Activated T-cell treated with anti-CD3 and anti-CD28 coated beads for 24 hours (primary cell): ENCODE measurements around the gene RASSF3.

Source experiments
- DNase-seq: peaks from one replicate; pipeline ENCODE4 v3.0.0-alpha.2; 2020; ENCODE audit warnings: low read depth

The RASSF3 gene

DNA sequence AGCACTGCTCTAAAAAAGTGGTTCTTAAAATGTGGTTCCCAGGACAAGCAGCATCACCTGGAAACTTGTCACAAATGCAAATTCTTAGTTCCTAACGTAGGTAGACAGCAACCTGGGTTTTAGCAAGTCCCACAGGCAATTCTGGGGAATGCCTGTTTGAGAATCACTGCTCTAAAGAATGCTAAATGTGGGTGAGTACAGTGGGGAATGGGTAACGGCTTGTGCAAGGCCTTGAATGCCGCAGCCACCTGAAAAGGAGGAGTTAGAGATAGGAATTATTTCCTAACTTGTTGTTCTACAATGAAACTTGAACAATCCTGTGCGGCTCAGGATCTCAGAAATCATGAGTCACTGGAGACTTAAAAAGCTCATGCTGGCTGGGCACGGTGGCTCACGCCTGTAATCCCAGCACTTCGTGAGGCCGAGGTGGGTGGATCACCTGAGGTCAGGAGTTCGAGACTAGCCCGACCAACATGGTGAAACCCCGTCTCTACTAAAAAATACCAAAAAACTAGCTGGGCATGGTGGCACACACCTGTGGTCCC, 114.0 kb downstream of the RASSF3 start:
- no peak for DNase-seq

GRCh38 chr12:64729909-64730587, 119.8 kb downstream of the RASSF3 start:
- no peak for DNase-seq

DNA sequence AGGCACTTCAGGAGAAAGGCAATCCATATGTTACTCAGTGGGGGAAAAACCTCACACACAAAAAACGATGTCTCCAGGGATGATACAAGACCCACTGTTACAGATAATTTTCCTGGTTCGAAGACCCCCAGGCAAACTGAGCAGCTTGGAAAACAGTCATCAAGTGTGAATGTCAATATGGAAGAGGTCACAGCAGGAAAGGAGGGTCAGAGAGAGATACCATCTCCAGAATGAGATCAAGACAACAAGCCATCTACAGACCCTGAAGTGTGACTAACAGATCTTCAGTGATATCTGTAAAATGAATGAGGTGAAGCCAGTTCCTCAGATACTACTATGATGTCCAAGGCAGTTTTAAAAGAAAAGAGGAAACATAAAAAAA, 120.3 kb downstream of the RASSF3 start:
- no peak for DNase-seq

GRCh38 chr12:64731683-64732082, 121.4 kb downstream of the RASSF3 start:
- DNase-seq = no peak

DNA sequence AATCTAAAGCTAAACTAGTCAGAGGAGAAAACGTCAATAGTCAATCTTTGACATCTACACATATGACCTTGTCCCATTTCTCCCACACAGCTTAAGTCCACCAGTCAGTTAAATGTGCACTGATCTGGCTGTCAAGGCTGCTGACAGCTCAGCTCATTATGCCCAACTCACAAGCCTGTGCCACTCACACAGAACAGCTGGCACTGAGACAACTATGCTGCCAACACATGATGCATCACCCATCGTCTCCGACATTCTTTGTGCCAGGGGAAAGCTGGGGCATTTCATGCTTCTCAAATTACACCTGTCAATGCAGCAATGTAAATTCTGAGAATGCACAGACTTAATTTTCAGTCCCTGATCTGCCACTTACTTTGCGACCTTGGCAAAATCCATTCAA, 123.6 kb downstream of the RASSF3 start:
- DNase-seq = no peak

GRCh38 chr12:64735442-64735841, 125.1 kb downstream of the RASSF3 start:
- no peak for DNase-seq

GRCh38 chr12:64736771-64737170, 126.5 kb downstream of the RASSF3 start:
- no peak for DNase-seq

DNA sequence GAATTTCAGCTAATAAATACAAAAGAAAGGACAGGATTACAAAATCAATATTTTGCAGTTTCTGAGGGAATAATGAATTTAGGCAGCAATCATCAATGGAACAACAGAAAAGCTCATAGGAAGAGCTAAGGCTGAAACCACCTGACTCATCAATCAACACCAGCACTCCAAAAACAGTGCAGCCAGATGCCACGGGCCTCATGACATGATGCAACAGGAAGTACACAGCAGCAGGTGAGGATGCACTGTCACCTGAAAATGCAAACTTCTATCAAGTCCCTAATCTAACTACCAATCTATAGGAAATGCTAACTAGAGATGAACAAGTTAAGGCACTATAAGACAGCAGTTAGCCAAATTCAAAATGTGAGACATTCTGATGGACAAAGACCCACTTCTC, 127.2 kb downstream of the RASSF3 start:
- DNase-seq = no peak

- no peak for DNase-seq
Measured at GRCh38 chr12:64739778-64740177, 129.5 kb downstream of the RASSF3 start.

DNA sequence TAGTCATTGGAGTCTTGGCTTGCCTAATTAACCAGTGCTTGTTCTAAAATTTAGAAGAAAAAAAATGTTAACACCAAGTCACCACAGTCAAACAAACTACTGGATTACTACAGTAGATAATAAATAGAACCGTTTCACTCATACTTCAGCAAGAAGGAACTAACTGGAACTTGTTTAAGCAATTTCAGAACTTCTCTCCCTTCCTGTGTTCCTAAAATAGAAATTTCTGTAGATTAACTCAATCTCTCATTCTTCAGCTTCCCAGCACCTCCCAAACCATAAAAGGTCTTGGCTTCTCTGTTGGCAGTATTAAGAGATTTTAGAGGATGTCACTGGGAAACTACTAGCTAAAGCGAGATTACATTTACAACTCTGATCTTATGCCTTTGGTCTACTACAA, 130.4 kb downstream of the RASSF3 start:
- DNase-seq = no peak

DNA sequence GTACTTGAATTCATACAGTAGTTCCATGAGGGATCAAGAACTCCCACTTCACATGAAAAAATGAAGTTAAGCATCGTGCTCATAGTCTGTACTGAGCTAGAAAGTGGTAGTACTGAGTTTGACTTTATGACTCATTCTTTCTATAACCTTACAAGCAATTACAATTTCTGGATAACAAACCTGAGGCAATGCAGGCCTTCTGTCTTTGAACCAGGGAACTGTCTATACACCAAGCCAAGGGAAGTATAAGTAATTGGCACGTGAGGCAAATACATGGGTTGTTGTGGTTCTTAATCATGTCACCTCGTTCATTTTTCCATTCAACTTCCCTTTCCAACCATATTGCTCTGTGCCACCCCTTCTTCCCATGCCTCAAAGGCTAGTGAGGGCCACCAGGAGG, 132.1 kb downstream of the RASSF3 start:
- DNase-seq = no peak

GRCh38 chr12:64743206-64743605, 132.9 kb downstream of the RASSF3 start:
- DNase-seq = no peak

DNA sequence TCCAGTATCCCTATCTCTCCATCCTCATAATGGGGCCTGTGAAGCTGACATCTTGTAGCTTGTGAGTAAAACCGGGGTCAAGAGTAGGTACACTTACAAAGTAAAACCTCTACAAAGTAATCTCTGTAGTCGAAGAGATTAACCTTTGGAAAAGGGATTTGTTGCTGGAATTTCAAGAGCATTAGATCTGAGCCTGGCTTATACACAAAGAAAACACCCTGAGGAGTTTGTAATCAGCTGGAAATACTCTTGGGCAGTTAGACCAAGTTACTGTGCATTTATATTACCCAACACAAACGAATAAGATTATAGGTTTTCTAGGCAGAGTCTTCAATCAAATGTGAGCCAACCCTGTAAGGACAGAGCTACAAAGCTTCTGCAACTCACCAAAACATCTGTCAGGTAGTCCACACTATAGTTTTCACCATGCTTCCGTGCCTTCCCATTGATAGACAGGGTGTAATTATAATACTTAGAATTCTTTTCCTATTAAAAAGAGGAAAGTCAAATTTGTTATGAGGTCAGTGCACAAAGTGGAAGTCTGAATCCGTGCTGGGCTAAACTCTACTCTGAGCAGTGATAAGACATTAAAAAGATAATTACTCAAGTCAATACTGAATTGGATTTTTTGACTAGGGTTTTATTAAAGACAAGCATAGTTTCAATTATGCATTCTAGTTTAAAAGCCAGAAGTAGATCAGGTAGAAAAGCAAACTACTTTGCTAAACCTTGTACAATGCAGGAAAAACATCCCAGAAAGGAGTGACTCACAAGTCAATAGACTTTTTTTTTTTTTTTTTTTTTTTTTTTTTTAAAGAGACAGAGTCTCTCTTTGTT, 134.3 kb downstream of the RASSF3 start:
- DNase-seq = no peak

GRCh38 chr12:64745259-64745807, 135.0 kb downstream of the RASSF3 start:
- no peak for DNase-seq

DNA sequence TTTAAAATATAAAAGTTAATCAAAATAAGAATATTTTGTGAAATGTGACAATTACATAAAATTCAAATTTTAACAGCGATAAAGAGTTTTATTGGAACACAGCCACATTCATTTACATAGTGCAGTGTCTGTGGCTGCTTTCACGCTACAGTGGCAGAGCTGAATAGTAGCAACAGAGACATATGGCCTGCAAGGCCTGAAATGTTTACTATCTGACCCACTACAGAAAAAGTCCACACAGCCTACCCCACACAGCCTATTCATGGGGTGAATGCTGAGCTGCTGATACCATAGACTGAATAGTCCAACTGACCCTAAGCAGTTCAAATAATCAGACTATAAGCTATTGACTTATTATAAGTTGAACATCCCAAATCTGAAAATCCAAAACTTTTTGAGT, 135.7 kb downstream of the RASSF3 start:
- DNase-seq = no peak

- DNase-seq = no peak
Measured at GRCh38 chr12:64746663-64747062, 136.4 kb downstream of the RASSF3 start.
